PC-9 (cell line): ENCODE data around the gene ABCC3.

Experiments used
- EZH2 ChIP-seq: fragments of 200-600 bp; sonication (generic); IDR thresholded peaks from 2 replicates; pipeline ENCODE4 v1.8.0; 2017; ENCODE audit warnings: antibody characterized with exemption, low read depth
- TF ChIP-seq, protein P1 (sequence below): fragments of 200-600 bp; sonication (generic); conservative IDR thresholded peaks from 2 replicates; pipeline ENCODE4 v1.6.1; 2017; ENCODE audit warnings: mixed run types, antibody characterized with exemption, mild to moderate bottlenecking, moderate library complexity

DNA sequence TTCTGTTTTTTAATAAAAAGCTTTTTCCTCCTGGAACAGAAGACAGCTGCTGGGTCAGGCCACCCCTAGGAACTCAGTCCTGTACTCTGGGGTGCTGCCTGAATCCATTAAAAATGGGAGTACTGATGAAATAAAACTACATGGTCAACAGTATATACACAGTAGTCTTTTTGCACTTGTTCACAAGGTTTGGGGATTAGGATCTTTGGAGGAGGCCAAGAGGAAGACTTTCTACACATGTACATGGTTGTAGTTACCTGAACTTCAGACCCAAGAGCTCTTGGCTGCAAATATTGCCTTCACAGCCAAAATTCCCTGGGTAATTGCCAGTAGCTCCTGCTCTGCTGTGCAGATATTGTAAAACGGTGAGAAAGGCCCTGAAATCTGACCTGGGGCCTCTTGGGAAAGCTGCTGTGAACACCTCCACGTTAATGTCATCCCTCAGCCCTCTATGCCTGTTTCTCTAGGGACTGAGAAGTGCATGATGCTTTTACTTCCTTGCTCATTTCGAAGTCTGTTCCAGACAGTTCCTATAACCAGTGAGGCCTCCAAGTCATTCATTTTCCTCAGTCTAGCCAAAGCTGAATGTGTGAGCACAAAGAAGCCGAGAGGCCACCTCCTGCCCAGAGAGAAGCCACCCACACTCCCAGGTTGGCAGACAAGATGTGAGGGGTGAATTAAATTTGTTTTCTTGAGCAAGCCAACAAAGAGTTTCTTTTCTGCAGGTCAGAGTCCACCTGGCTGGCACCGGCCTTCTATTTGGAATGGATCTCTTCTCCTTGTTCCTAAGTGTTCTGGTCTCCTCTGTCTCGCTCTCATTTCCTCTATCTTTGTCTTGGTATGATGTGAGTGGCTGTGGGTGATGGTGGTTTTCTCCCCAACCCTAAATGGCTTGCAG is 57.1 kb downstream of the ABCC3 start:
- TF ChIP-seq, protein P1, sequence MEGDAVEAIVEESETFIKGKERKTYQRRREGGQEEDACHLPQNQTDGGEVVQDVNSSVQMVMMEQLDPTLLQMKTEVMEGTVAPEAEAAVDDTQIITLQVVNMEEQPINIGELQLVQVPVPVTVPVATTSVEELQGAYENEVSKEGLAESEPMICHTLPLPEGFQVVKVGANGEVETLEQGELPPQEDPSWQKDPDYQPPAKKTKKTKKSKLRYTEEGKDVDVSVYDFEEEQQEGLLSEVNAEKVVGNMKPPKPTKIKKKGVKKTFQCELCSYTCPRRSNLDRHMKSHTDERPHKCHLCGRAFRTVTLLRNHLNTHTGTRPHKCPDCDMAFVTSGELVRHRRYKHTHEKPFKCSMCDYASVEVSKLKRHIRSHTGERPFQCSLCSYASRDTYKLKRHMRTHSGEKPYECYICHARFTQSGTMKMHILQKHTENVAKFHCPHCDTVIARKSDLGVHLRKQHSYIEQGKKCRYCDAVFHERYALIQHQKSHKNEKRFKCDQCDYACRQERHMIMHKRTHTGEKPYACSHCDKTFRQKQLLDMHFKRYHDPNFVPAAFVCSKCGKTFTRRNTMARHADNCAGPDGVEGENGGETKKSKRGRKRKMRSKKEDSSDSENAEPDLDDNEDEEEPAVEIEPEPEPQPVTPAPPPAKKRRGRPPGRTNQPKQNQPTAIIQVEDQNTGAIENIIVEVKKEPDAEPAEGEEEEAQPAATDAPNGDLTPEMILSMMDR: no peak
- TF ChIP-seq EZH2: no peak
